HG02943 (cell line): ENCODE measurements around the gene RBBP7.
"Not testable (repeated sequence)": the region's sequence is repeated elsewhere in the genome, so short reads cannot be mapped to it uniquely, and the experiment has no call there.

Source experiments
- ATAC-seq: cut with Tn5 transposase; IDR thresholded peaks from one replicate; pipeline ENCODE4 v1.9.1; 2021; ENCODE audit warnings: mild to moderate bottlenecking, low read depth, moderate library complexity; ENCODE audit not compliant: unreplicated experiment

Gene RBBP7

GRCh38 chrX:16868920-16869319 is 1.2 kb downstream of the RBBP7 start:
- ATAC-seq = no peak

- ATAC-seq = no peak
Observed at GRCh38 chrX:16867947-16868346, 2.2 kb downstream of the RBBP7 start.

GRCh38 chrX:16862829-16863228 is 7.3 kb downstream of the RBBP7 start:
- ATAC-seq = no peak

GRCh38 chrX:16856744-16857143 is 13.4 kb downstream of the RBBP7 start:
- no peak for ATAC-seq

GRCh38 chrX:16856076-16856404 is 14.1 kb downstream of the RBBP7 start:
- ATAC-seq = not testable (repeated sequence)

- ATAC-seq = no peak
Observed at GRCh38 chrX:16855363-16856075, 14.6 kb downstream of the RBBP7 start.

- ATAC-seq = no peak
Observed at GRCh38 chrX:16853537-16853936, 16.6 kb downstream of the RBBP7 start.

- ATAC-seq = no peak
Observed at GRCh38 chrX:16852617-16853179, 17.5 kb downstream of the RBBP7 start.

- no peak for ATAC-seq
Observed at GRCh38 chrX:16851827-16852226, 18.3 kb downstream of the RBBP7 start.

- no peak for ATAC-seq
Observed at GRCh38 chrX:16851421-16851820, 18.7 kb downstream of the RBBP7 start.

GRCh38 chrX:16848541-16848940 is 21.6 kb downstream of the RBBP7 start:
- ATAC-seq = no peak

- no peak for ATAC-seq
Observed at GRCh38 chrX:16845686-16846085, 24.5 kb downstream of the RBBP7 start.

- no peak for ATAC-seq
Observed at GRCh38 chrX:16843208-16843909, 26.8 kb downstream of the RBBP7 start.

- ATAC-seq = no peak
Observed at GRCh38 chrX:16842684-16843083, 27.5 kb downstream of the RBBP7 start.

- ATAC-seq = no peak
Observed at GRCh38 chrX:16839852-16840460, 30.2 kb downstream of the RBBP7 start.

GRCh38 chrX:16839219-16839851 is 30.8 kb downstream of the RBBP7 start:
- ATAC-seq = no peak

GRCh38 chrX:16838202-16839066 is 31.7 kb downstream of the RBBP7 start:
- no peak for ATAC-seq

GRCh38 chrX:16836371-16836770 is 33.8 kb downstream of the RBBP7 start:
- no peak for ATAC-seq

GRCh38 chrX:16834806-16835205 is 35.4 kb downstream of the RBBP7 start:
- no peak for ATAC-seq

- ATAC-seq = no peak
Observed at GRCh38 chrX:16832301-16832700, 37.9 kb downstream of the RBBP7 start.
